ENCODE results near the gene DBNDD2.

Gene DBNDD2

GRCh38 chr20:45415822-45416637, 7.9 kb downstream of the DBNDD2 start, which contains the start of gene PIGT (continued):
- TF ChIP-seq PRDM10 (tag by site-specific recombination; IDR thresholded peaks at IDR 0.05) (no peak), PATZ1 (tag by site-specific recombination; IDR thresholded peaks at IDR 0.05) (no peak), KLF9 (tag by site-specific recombination; IDR thresholded peaks at IDR 0.05; ENCODE audit: low read depth) (peak; percentile 20; the same call in 1 of the 2 replicates), ZBTB26 (tag by site-specific recombination; optimal IDR thresholded peaks at IDR 0.05) (peak; percentile 56), HOXA7 (CRISPR knock-in tag; IDR thresholded peaks at IDR 0.05; ENCODE audit: borderline replicate concordance) (no peak), ZNF76 (tag by site-specific recombination; IDR thresholded peaks at IDR 0.05; ENCODE audit: borderline replicate concordance, low read depth) (peak; percentile 86; the same call in 1 of the 2 replicates), HOXC10 (CRISPR knock-in tag; IDR thresholded peaks at IDR 0.05) (peak; percentile 95; the same call in 1 of the 2 replicates), ZNF175 (tag by site-specific recombination; IDR thresholded peaks at IDR 0.05) (no peak), ZNF26 (tag by site-specific recombination; IDR thresholded peaks at IDR 0.05) (no peak), ZNF112 (tag by site-specific recombination; IDR thresholded peaks at IDR 0.05) (no peak), ZNF548 (tag by site-specific recombination; IDR thresholded peaks at IDR 0.05) (no peak), ZNF214 (tag by site-specific recombination; IDR thresholded peaks at IDR 0.05; ENCODE audit: borderline replicate concordance) (no peak), ZNF558 (tag by site-specific recombination; IDR thresholded peaks at IDR 0.05) (no peak)

GRCh38 chr20:45416917-45417316, 8.8 kb downstream of the DBNDD2 start:
- TF ChIP-seq GFI1B (tag by site-specific recombination; IDR thresholded peaks at IDR 0.05) (no peak), ZNF707 (tag by site-specific recombination; IDR thresholded peaks at IDR 0.05) (no peak), ZSCAN18 (tag by site-specific recombination; IDR thresholded peaks at IDR 0.05) (no peak), ZNF266 (tag by site-specific recombination; IDR thresholded peaks at IDR 0.05; ENCODE audit: low read depth) (no peak), ZNF776 (tag by site-specific recombination; IDR thresholded peaks at IDR 0.05; ENCODE audit: borderline replicate concordance) (no peak), ZNF473 (tag by site-specific recombination; IDR thresholded peaks at IDR 0.05) (no peak), ZNF585B (tag by site-specific recombination; IDR thresholded peaks at IDR 0.05) (no peak), ZNF112 (tag by site-specific recombination; IDR thresholded peaks at IDR 0.05) (no peak), ZNF148 (tag by site-specific recombination; IDR thresholded peaks at IDR 0.05; ENCODE audit: borderline replicate concordance) (no peak), SCRT1 (tag by site-specific recombination; IDR thresholded peaks at IDR 0.05; ENCODE audit: borderline replicate concordance) (no peak)
- ChIA-PET POLR2A (interaction anchor here (1.7 to 2.5 kb wide), 3 partner anchors 10 to 24 kb away, joined by 5 to 22 read pairs (median 5); no protein-coding TSS in a partner anchor), CTCF (interaction anchor here (1.2 to 2.1 kb wide), 4 partner anchors 9 to 43 kb away, joined by 4 to 13 read pairs (median 11); partner anchors contain the start of gene DBNDD2)
- no peaks in the 10 kb centered on the region for H3K9me3 ChIP-seq (ENCODE audit: control insufficient read depth, insufficient read depth, low read depth, low read length)
- H3K4me3 ChIP-seq (ENCODE audit: low read depth, low read length): peak overlapping the region; percentile 95
- no peak overlapping the region for H3K27ac ChIP-seq (ENCODE audit: extremely low read depth, low read depth, low read length)
- H3K4me1 ChIP-seq (ENCODE audit: control insufficient read depth, insufficient read depth, low read length): no peaks in the 10 kb centered on the region; the same call in 1 of the 2 replicates
- H3K36me3 ChIP-seq (ENCODE audit: control insufficient read depth in 2 of 2, insufficient read depth in 1 of 2, low read length in 2 of 2): peaks cover 3 to 39% of the 10 kb centered on the region in 2 experiments; a peak in 2 of 3 replicates

Measured in HEK293 (cell line).